Fibroblast of lung (primary cell): ENCODE results near the gene CCHCR1. TPM values are rescaled to one million over a fixed set of nuclear protein-coding genes. Genes with fewer than 3 reads are reported as not detected.

Experiments
- DNase-seq, 2 donors: peaks; one replicate each; pipeline versions ENCODE4 v3.0.0 to v3.0.0-alpha.2; 2010; ENCODE audit warnings: low read depth in 2 of 2
- H2AFZ ChIP-seq: 2 replicates; pipeline ENCODE4 v1.5.1; 2012; ENCODE audit warnings: low read length, control low read depth, inconsistent platforms
- H3K27ac ChIP-seq: 2 replicates; pipeline ENCODE4 v1.5.1; 2011; ENCODE audit warnings: low read length, control low read depth; ENCODE audit not compliant: insufficient read depth
- H3K27me3 ChIP-seq: 2 replicates; pipeline ENCODE4 v1.5.1; 2011; ENCODE audit warnings: mild to moderate bottlenecking, low read length; ENCODE audit not compliant: control insufficient read depth, insufficient read depth
- H3K36me3 ChIP-seq: 2 replicates; pipeline ENCODE4 v1.5.1; 2011; ENCODE audit warnings: low read length; ENCODE audit not compliant: control insufficient read depth, insufficient read depth
- H3K4me1 ChIP-seq: 2 replicates; pipeline ENCODE4 v1.5.1; 2011; ENCODE audit warnings: low read length; ENCODE audit not compliant: control insufficient read depth, insufficient read depth; ENCODE audit errors: extremely low read depth
- H3K4me2 ChIP-seq: 2 replicates; pipeline ENCODE4 v1.5.1; 2011; ENCODE audit warnings: low read length, control low read depth; ENCODE audit not compliant: insufficient read depth; ENCODE audit errors: extremely low read depth
- H3K4me3 ChIP-seq, 4 experiments: fragments of 200-600 bp in 1 of 4; sonication (generic) in 1 of 4; replicated peaks in 1 of 4; 2 replicates each; pipeline ENCODE4 v1.5.1; 2011 to 2016; ENCODE audit warnings: low read length in 4 of 4, low read depth in 3 of 4, mild to moderate bottlenecking in 3 of 4, control low read depth in 2 of 4, inconsistent platforms in 1 of 4, mixed read lengths in 1 of 4; ENCODE audit not compliant: insufficient read depth in 1 of 4; ENCODE audit errors: control extremely low read depth in 1 of 4
- H3K79me2 ChIP-seq: 2 replicates; pipeline ENCODE4 v1.5.1; 2012; ENCODE audit warnings: mild to moderate bottlenecking, low read length, inconsistent platforms; ENCODE audit not compliant: control insufficient read depth, insufficient read depth
- H3K9ac ChIP-seq: 2 replicates; pipeline ENCODE4 v1.5.1; 2011; ENCODE audit warnings: mild to moderate bottlenecking, low read length, control low read depth; ENCODE audit not compliant: insufficient read depth
- H3K9me3 ChIP-seq: 2 replicates; pipeline ENCODE4 v1.5.1; 2012; ENCODE audit warnings: low read depth, low read length; ENCODE audit not compliant: control insufficient read depth, insufficient read depth
- H4K20me1 ChIP-seq: 2 replicates; pipeline ENCODE4 v1.5.1; 2011; ENCODE audit warnings: low read length; ENCODE audit not compliant: control insufficient read depth, insufficient read depth; ENCODE audit errors: extremely low read depth
- EZH2 ChIP-seq: IDR thresholded peaks from 2 replicates; pipeline ENCODE4 v1.5.1; 2012; ENCODE audit warnings: low read length, control low read depth, mild to moderate bottlenecking; ENCODE audit errors: missing control alignments
- polyA plus RNA-seq, 2 donors: library from polyadenylated mRNA; depleted of rRNA in 1 of 2; stranded (reverse) in 1 of 2; unstranded in 1 of 2; fragments of >200 nt; gene quantifications; 2 replicates each; pipeline ENCODE4 v1.2.1, GENCODE V29; 2011 to 2012; ENCODE audit warnings: missing spikeins in 1 of 2
- total RNA-seq: library from RNA; depleted of rRNA; stranded (reverse); fragments of >200 nt; gene quantifications from 2 replicates; pipeline ENCODE4 v1.2.1, GENCODE V29; 2014
- TF ChIP-seq, protein P1 (sequence below), 2 donors: IDR thresholded peaks in 1 of 2; conservative IDR thresholded peaks in 1 of 2; 1 replicate in 1 of 2; 2 replicates in 1 of 2; pipeline ENCODE4 v1.5.1; 2011 to 2012; ENCODE audit warnings: low read length in 2 of 2, control low read depth in 1 of 2, inconsistent platforms in 1 of 2, low read depth in 1 of 2, mild to moderate bottlenecking in 1 of 2

Gene CCHCR1
- total and polyA plus RNA-seq, 2 donors (not counting 1 experiment from before 2014, with no cell fraction given) = 7.4 to 19.3 TPM

DNA sequence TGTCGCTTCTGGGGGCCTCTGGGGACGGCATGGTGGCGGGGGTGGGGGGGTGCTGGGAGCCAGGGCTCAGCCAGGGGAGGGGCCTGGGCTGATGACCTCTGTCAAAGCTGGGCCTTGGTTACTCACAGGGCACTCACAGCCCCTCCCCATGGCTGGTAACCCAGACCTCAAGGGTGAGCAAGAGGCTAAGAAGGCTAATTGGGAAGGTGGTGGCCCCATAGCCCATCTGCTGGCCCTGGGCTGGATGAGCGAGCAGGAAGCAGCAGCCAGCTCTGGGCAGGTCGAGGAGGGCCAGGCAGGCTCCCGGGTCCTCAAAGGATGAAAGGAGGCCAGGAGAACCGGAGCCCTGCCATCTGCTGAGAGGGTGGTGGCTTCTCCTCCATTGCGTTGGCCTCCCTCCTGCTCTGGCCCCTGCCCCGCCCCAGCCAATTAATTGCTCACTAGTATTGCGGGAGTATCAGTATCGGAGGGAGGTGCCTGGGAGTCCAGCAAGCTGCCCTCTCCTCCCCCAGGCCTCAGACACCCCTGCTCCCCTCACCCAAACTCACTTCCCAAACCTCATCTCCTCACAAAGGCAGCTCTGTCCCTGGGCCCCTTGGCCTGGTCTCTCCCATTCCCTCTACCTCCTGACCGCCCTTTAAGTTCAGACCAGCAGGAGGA is 36.3 kb downstream of the CCHCR1 start:
- Histone ChIP-seq H3K36me3 (no peaks in the 10 kb centered on the region), H3K9me3 (no peaks in the 10 kb centered on the region), H3K4me2 (no peak overlapping the region), H3K79me2 (no peaks in the 10 kb centered on the region), H3K27me3 (peaks cover under 1% of the 10 kb centered on the region), H3K4me3 (no peak overlapping the region), H2AFZ (no peak overlapping the region), H3K9ac (no peak overlapping the region), H4K20me1 (no peaks in the 10 kb centered on the region), H3K27ac (no peak overlapping the region), H3K4me1 (peaks cover 15% of the 10 kb centered on the region)
- no peak for TF ChIP-seq EZH2
- TF ChIP-seq, protein P1, sequence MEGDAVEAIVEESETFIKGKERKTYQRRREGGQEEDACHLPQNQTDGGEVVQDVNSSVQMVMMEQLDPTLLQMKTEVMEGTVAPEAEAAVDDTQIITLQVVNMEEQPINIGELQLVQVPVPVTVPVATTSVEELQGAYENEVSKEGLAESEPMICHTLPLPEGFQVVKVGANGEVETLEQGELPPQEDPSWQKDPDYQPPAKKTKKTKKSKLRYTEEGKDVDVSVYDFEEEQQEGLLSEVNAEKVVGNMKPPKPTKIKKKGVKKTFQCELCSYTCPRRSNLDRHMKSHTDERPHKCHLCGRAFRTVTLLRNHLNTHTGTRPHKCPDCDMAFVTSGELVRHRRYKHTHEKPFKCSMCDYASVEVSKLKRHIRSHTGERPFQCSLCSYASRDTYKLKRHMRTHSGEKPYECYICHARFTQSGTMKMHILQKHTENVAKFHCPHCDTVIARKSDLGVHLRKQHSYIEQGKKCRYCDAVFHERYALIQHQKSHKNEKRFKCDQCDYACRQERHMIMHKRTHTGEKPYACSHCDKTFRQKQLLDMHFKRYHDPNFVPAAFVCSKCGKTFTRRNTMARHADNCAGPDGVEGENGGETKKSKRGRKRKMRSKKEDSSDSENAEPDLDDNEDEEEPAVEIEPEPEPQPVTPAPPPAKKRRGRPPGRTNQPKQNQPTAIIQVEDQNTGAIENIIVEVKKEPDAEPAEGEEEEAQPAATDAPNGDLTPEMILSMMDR (conservative IDR thresholded peaks at IDR 0.05 in 1 of 2, IDR thresholded peaks at IDR 0.05 in 1 of 2; ENCODE audit: low read depth in 1 of 2, low read length in 2 of 2) = no peak
- DNase-seq = no peak

DNA sequence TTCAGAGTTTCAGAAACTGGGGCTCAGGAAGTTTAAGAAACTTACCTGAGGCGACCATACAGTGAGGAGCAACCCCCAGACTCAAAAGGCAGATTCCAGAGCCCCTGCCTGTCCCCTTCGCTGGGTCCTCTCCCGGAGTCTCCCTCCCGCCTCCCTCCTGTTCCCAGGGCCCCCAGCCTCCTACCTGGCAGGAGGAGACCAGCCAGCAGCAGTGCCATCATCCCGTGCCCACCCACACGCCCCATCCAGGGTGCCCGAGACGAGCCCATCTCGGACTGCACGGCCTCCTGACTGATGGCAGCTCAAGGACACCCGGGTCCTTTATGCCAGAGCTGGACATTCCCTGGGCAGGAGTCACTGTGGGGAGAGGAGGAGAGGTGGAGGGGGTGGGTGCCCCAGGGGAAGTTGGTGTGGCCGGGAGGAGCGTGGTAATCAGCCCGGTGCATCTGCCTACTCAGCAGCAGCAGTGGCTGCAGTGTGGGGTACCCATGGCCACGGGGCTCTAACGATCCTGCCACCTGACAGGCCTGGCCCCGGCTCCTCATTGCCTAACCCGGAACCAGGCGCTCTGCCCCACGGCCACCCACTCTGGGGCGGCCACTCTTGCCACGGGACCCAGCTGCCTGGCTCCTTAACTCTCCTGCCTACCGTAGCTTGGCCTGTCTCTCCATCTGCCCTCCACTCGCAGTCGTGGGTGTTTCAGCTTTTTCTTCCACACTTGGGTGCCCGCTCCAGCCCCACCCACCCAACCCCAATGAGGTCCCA is 37.3 kb downstream of the CCHCR1 start, which contains the start of gene CDSN:
TSS of gene CDSN (minus strand) at position 296 of the 765 bp plus-strand sequence. CDS start at position 269, 27 bp downstream.
- H3K9ac ChIP-seq = no peak within 1 kb of the TSS
- H3K4me3 ChIP-seq = no peak within 1 kb of the TSS
- H4K20me1 ChIP-seq = no peaks in the 10 kb centered on the region
- no peaks in the 10 kb centered on the region for H3K27me3 ChIP-seq
- TF ChIP-seq, protein P1 (conservative IDR thresholded peaks at IDR 0.05 in 1 of 2, IDR thresholded peaks at IDR 0.05 in 1 of 2; ENCODE audit: low read depth in 1 of 2, low read length in 2 of 2) = no peak
- TF ChIP-seq EZH2 = no peak
- H3K9me3 ChIP-seq = no peaks in the 10 kb centered on the region
- no peak within 1 kb of the TSS for H3K27ac ChIP-seq
- H2AFZ ChIP-seq = no peak within 1 kb of the TSS
- no peak within 1 kb of the TSS for H3K4me2 ChIP-seq
- no peaks in the 10 kb centered on the region for H3K79me2 ChIP-seq
- no peaks in the 10 kb centered on the region for H3K36me3 ChIP-seq
- no peak for DNase-seq
- peaks cover 14% of the 10 kb centered on the region for H3K4me1 ChIP-seq

DNA sequence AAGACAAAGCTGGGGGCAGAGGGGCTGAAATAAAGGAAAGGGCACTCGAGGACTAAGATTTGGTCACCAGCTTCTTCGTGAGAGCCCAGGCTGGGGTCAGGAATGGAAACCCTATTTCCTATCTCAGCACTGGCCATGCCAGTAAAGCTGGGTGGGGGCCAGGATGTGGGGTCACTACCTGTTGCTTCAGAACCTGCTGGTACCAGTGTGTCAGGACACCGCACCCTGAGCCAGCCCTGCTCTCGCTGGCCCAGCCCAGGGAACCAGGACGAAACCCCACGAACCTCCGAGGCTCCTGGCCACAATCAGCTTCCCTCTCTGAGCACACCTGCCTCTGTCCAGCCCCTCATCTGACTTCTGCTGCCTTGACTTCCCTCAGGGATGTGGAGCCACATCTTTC is 39.4 kb downstream of the CCHCR1 start:
- Histone ChIP-seq H3K36me3 (no peaks in the 10 kb centered on the region), H3K9ac (no peak overlapping the region), H3K9me3 (no peaks in the 10 kb centered on the region), H4K20me1 (no peaks in the 10 kb centered on the region), H3K4me3 (no peak overlapping the region), H2AFZ (no peak overlapping the region), H3K4me1 (peaks cover 29% of the 10 kb centered on the region), H3K4me2 (no peak overlapping the region), H3K27ac (no peak overlapping the region), H3K27me3 (no peaks in the 10 kb centered on the region), H3K79me2 (no peaks in the 10 kb centered on the region)
- TF ChIP-seq, protein P1 (conservative IDR thresholded peaks at IDR 0.05 in 1 of 2, IDR thresholded peaks at IDR 0.05 in 1 of 2; ENCODE audit: low read depth in 1 of 2, low read length in 2 of 2) = no peak
- no peak for TF ChIP-seq EZH2
- DNase-seq = no peak
